PC-3 (cell line): ENCODE measurements around the gene DMGDH.

Experiments
- CTCF ChIP-seq: fragments of 300-600 bp; sonication (generic); conservative IDR thresholded peaks from 2 replicates; pipeline ENCODE4 v1.5.1; 2017; ENCODE audit warnings: antibody characterized with exemption, low read depth, mild to moderate bottlenecking, low read length
- EZH2phosphoT487 ChIP-seq: fragments of 300-600 bp; sonication (generic); IDR thresholded peaks from 2 replicates; pipeline ENCODE4 v1.6.1; 2018; ENCODE audit warnings: mild to moderate bottlenecking, antibody characterized with exemption, low read length, borderline replicate concordance

GRCh38 chr5:78993165-78993564 is 76.3 kb downstream of the DMGDH start:
- TF ChIP-seq CTCF (no peak), EZH2phosphoT487 (no peak)
